ENCODE data around the gene LARGE1.

LARGE1 gene

DNA sequence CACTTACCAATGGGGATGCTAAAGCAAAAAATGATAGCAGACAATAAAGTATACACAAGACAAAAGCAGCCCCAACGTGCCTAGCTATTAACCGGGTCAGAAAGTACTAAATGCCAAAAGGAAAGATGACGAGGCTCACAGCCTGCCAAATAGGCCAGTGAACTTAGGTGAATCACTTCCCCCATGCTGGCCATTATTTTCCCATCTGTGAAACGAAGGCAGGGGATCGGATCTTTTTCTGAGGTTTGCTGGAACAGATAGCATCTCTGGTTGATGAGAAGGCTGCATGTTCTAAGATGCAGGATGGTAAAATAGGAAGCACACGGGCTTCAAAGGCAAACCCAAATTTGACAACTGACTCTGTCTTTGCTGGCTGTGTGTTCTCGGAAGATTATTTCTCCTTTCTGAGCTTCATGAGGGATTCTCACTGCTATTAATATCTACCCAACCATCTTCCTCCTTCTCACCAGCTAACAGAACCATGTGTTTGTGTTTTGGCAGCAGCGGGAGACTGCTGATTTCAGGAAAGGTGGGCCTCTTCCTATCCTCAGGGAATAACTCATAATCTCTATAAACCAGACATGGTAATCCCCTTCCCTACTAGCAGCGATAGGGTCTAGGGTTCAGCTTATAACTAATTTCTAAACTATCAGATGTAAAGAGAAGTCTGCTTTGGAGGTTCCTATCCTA, 390.7 kb downstream of the LARGE1 start:
- in situ Hi-C loops (cut with HindIII; ENCODE audit: low sequenced_read_pairs): no loop called here
- DNase-seq (ENCODE audit: low read depth, low spot score): peak; percentile 23
- H3K4me3 ChIP-seq (ENCODE audit: low read depth, low read length): no peak overlapping the region
- TF ChIP-seq, protein P1, sequence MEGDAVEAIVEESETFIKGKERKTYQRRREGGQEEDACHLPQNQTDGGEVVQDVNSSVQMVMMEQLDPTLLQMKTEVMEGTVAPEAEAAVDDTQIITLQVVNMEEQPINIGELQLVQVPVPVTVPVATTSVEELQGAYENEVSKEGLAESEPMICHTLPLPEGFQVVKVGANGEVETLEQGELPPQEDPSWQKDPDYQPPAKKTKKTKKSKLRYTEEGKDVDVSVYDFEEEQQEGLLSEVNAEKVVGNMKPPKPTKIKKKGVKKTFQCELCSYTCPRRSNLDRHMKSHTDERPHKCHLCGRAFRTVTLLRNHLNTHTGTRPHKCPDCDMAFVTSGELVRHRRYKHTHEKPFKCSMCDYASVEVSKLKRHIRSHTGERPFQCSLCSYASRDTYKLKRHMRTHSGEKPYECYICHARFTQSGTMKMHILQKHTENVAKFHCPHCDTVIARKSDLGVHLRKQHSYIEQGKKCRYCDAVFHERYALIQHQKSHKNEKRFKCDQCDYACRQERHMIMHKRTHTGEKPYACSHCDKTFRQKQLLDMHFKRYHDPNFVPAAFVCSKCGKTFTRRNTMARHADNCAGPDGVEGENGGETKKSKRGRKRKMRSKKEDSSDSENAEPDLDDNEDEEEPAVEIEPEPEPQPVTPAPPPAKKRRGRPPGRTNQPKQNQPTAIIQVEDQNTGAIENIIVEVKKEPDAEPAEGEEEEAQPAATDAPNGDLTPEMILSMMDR (IDR thresholded peaks at IDR 0.05; ENCODE audit: low read depth, low read length): no peak

DNA sequence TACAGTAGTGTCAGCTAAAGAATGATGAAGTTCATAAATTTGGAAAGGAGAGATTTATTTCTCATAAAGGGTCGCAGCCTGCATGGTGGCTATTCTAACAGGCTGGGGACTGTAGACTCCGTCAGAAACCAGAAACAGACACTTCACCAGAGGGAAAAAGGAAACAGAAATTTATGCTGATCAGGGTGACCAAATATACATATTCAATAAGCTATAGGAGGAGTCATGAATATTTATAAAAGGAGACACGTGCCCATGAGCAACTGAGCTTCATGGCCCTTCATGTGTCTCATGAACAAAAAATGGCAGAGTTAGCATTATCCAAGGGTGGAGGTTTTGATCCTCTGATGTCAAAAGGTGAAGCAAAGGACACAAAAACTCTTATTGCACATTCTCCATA, 392.1 kb downstream of the LARGE1 start:
- TF ChIP-seq, protein P1 (IDR thresholded peaks at IDR 0.05; ENCODE audit: low read depth, low read length): no peak
- no peak for DNase-seq (ENCODE audit: low read depth, low spot score)
- no peak overlapping the region for H3K4me3 ChIP-seq (ENCODE audit: low read depth, low read length)
- in situ Hi-C loops (cut with HindIII; ENCODE audit: low sequenced_read_pairs): no loop called here

DNA sequence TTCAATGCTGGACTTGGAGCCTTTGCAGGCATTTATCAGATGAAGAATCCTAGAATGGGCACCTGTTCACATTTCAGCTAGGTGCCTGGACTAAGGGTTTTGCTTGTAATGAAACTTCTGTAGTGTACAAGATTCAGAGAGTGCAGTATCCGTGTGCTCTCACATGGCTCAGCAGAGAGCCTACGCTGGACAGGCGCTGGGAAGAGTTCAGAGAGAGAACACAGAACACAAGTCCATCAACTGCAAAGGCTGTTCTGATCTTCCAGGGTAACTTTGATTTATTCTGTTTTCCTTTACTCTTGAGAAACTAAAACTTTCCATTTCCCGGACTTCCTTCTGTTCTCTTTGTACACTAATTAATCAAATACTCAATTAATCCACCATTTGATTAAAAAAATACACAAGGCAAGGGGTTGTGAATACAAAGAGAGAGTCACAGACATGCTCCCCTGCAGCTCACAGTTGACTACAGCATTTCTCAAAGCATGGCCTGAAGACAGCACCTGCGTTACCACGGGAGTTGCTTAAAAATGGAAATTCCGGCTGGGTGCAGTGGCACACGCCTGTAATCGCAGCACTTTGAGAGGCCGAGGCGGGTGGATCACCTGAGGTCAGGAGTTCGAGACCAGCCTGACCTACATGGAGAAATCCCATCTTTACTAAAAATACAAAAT, 393.7 kb downstream of the LARGE1 start:
- TF ChIP-seq, protein P1 (IDR thresholded peaks at IDR 0.05; ENCODE audit: low read depth, low read length): no peak
- no peak for DNase-seq (ENCODE audit: low read depth, low spot score)
- in situ Hi-C loops (cut with HindIII; ENCODE audit: low sequenced_read_pairs): no loop called here
- H3K4me3 ChIP-seq (ENCODE audit: low read depth, low read length): no peak overlapping the region

DNA sequence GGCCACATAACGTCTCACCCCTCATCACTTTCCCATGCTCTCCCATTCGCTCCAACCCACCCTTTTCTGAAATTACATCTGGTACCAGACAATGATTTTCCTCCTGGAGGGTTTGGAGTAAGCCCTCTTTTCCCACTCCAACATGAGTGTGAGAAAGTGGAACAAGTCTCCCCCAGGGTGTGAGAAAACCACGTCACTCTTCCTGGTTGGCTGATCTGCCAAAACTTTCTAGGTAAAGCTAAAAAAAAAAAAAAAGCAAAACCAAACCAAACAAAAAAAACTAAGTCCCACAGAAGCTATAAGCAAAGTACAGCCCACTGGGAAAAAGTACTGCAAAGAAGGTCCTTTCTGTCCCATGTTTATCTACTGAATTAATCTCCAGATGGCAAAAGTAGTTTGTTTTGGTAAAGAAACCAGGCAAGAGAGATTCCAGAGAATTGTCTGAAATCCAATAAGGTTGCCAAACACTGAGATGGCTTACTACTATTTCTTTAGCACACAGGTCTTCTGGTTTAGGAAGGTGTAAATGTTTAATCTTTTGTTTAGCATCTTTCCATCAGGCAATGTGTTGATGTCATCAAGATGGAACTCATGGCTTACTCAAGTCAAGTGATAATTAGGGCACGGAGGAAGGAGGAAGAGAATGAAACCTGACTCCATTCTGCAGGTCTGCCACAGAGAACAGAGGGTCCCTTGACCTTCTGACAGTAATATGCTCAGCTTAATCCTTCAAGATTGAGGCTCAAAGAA, 395.6 kb downstream of the LARGE1 start:
- in situ Hi-C loops (cut with HindIII; ENCODE audit: low sequenced_read_pairs): no loop called here
- no peak overlapping the region for H3K4me3 ChIP-seq (ENCODE audit: low read depth, low read length)
- TF ChIP-seq, protein P1 (IDR thresholded peaks at IDR 0.05; ENCODE audit: low read depth, low read length): no peak
- no peak for DNase-seq (ENCODE audit: low read depth, low spot score)

GRCh38 chr22:33521879-33522665, 398.2 kb downstream of the LARGE1 start:
- no peak overlapping the region for H3K4me3 ChIP-seq (ENCODE audit: low read depth, low read length)
- TF ChIP-seq, protein P1 (IDR thresholded peaks at IDR 0.05; ENCODE audit: low read depth, low read length): no peak
- DNase-seq (ENCODE audit: low read depth, low spot score): no peak
- in situ Hi-C loops (cut with HindIII; ENCODE audit: low sequenced_read_pairs): no loop called here

Data from astrocyte of the spinal cord (primary cell).